HT1080 (cell line): Measurements from ENCODE around the gene ZC3H12C. TPM values are rescaled to one million over a fixed set of nuclear protein-coding genes. Genes with fewer than 3 reads are reported as not detected.
"Not testable (repeated sequence)": the region's sequence is repeated elsewhere in the genome, so short reads cannot be mapped to it uniquely, and the experiment has no call there.

ENCODE experiments used
- DNase-seq: peaks from one replicate; pipeline ENCODE4 v3.0.0-alpha.2; 2015; ENCODE audit warnings: low read depth
- total RNA-seq: library from RNA; depleted of rRNA; stranded (reverse); fragments of >200 nt; shearing (Covaris generic); gene quantifications from 2 replicates; pipeline ENCODE4 v1.2.3, GENCODE V29; 2014; rRNA removed

ZC3H12C gene
- total RNA-seq, 1 experiment from 2014 or later, result 8.3 TPM

GRCh38 chr11:110208678-110209312 is 115.6 kb downstream of the ZC3H12C start:
- not testable (repeated sequence) for DNase-seq

- DNase-seq, result not testable (repeated sequence)
These were observed 116.1 kb downstream of the ZC3H12C start for GRCh38 chr11:110209313-110209694.

GRCh38 chr11:110217223-110217877 is 124.2 kb downstream of the ZC3H12C start:
- no peak for DNase-seq

GRCh38 chr11:110217936-110218335 is 124.7 kb downstream of the ZC3H12C start:
- DNase-seq, result no peak

- peak; percentile 44 for DNase-seq
These were observed 126.0 kb downstream of the ZC3H12C start for GRCh38 chr11:110219006-110219785.

Other genes with a start within 250 kb of the ZC3H12C start
- gene RDX, start 203.2 kb downstream of the ZC3H12C start, total RNA-seq, result 58.0 and 67.6 TPM in 2 replicates